GM23338 (cell line): Measurements from ENCODE around the gene TRMT44. TPM values are rescaled to one million over a fixed set of nuclear protein-coding genes. Genes with fewer than 3 reads are reported as not detected.
"Not testable (repeated sequence)": the region's sequence is repeated elsewhere in the genome, so short reads cannot be mapped to it uniquely, and the experiment has no call there.

Source experiments
- ATAC-seq: fragments of 200-7000 bp; cut with Tn5 transposase; 3 replicates; pipeline ENCODE4 v1.9.1; 2020
- DNase-seq: peaks from one replicate; pipeline ENCODE4 v3.0.0-alpha.2; 2015; ENCODE audit warnings: low spot score
- H2AFZ ChIP-seq: fragments of 200-600 bp; sonication (generic); 2 replicates; pipeline ENCODE4 v1.8.0; 2016; ENCODE audit warnings: antibody characterized with exemption, mild to moderate bottlenecking, moderate library complexity
- H3F3A ChIP-seq: fragments of 200-600 bp; sonication (generic); replicated peaks from 2 replicates; pipeline ENCODE4 v1.8.0; 2017; ENCODE audit warnings: antibody characterized with exemption, mixed run types, low read depth
- H3K27ac ChIP-seq: fragments of 200-600 bp; sonication (generic); 2 replicates; pipeline ENCODE4 v1.6.1; 2016; ENCODE audit warnings: low read depth
- H3K27me3 ChIP-seq: fragments of 200-600 bp; sonication (generic); 2 replicates; pipeline ENCODE4 v1.8.0; 2016; ENCODE audit warnings: mild to moderate bottlenecking, mixed run types, moderate library complexity; ENCODE audit not compliant: insufficient read depth
- H3K36me3 ChIP-seq: fragments of 200-600 bp; sonication (generic); 2 replicates; pipeline ENCODE4 v1.8.0; 2016; ENCODE audit warnings: mild to moderate bottlenecking; ENCODE audit not compliant: insufficient read depth
- H3K4me1 ChIP-seq: fragments of 200-600 bp; sonication (generic); 2 replicates; pipeline ENCODE4 v1.8.0; 2016; ENCODE audit warnings: mild to moderate bottlenecking, moderate library complexity; ENCODE audit not compliant: insufficient read depth
- H3K4me2 ChIP-seq: fragments of 200-600 bp; sonication (generic); 2 replicates; pipeline ENCODE4 v1.7.1; 2017; ENCODE audit warnings: mixed run types
- H3K4me3 ChIP-seq: fragments of 200-600 bp; sonication (generic); 2 replicates; pipeline ENCODE4 v1.6.1; 2016; ENCODE audit warnings: mixed run types
- H3K79me2 ChIP-seq: fragments of 200-600 bp; sonication (generic); replicated peaks from 2 replicates; pipeline ENCODE4 v1.8.0; 2017; ENCODE audit warnings: mild to moderate bottlenecking; ENCODE audit not compliant: insufficient read depth
- H3K9me2 ChIP-seq: fragments of 200-600 bp; sonication (generic); 2 replicates; pipeline ENCODE4 v1.8.0; 2017; ENCODE audit not compliant: insufficient read depth
- H4K20me1 ChIP-seq: fragments of 200-600 bp; sonication (generic); replicated peaks from 2 replicates; pipeline ENCODE4 v1.8.0; 2017; ENCODE audit warnings: mild to moderate bottlenecking; ENCODE audit not compliant: insufficient read depth
- H3K27ac Mint-ChIP-seq: 2 replicates; pipeline ENCODE4 v1.8.0; 2020; ENCODE audit warnings: inconsistent platforms, mild to moderate bottlenecking, moderate library complexity, mixed read lengths
- H3K27me3 Mint-ChIP-seq: 3 replicates; pipeline ENCODE4 v1.8.0; 2022; ENCODE audit warnings: low read depth, mild to moderate bottlenecking, moderate library complexity, mixed read lengths, inconsistent platforms; ENCODE audit not compliant: insufficient read depth, poor library complexity
- H3K36me3 Mint-ChIP-seq: 3 replicates; pipeline ENCODE4 v1.8.0; 2021; ENCODE audit warnings: low read depth, mild to moderate bottlenecking, inconsistent platforms, moderate library complexity, mixed read lengths
- H3K4me1 Mint-ChIP-seq: 3 replicates; pipeline ENCODE4 v1.8.0; 2020; ENCODE audit warnings: mild to moderate bottlenecking, inconsistent platforms, mixed read lengths
- H3K4me3 Mint-ChIP-seq: 3 replicates; pipeline ENCODE4 v1.8.0; 2021; ENCODE audit warnings: moderate library complexity, mild to moderate bottlenecking, inconsistent platforms, mixed read lengths
- H3K9me3 Mint-ChIP-seq: 3 replicates; pipeline ENCODE4 v1.8.0; 2020; ENCODE audit warnings: moderate library complexity, mild to moderate bottlenecking, inconsistent platforms, mixed read lengths
- CREB1 ChIP-seq: fragments of 250-450 bp; sonication (Bioruptor Pico); IDR thresholded peaks from 2 replicates; pipeline ENCODE4 v1.5.0; 2020; ENCODE audit warnings: low read depth, mild to moderate bottlenecking, moderate library complexity
- EZH2 ChIP-seq: fragments of 200-600 bp; sonication (generic); IDR thresholded peaks from one replicate; pipeline ENCODE4 v1.8.0; 2017; ENCODE audit warnings: antibody characterized with exemption, mild to moderate bottlenecking, low read depth; ENCODE audit not compliant: unreplicated experiment
- EZH2phosphoT487 ChIP-seq: fragments of 200-600 bp; sonication (generic); IDR thresholded peaks from one replicate; pipeline ENCODE4 v1.8.1; 2018; ENCODE audit warnings: antibody characterized with exemption; ENCODE audit not compliant: unreplicated experiment
- NANOG ChIP-seq: IDR thresholded peaks from 2 replicates; pipeline ENCODE4 v1.6.1; 2016; ENCODE audit warnings: antibody characterized with exemption, borderline replicate concordance
- STAT1 ChIP-seq: IDR thresholded peaks from one replicate; pipeline ENCODE4 v1.6.1; 2016; ENCODE audit warnings: antibody characterized with exemption; ENCODE audit not compliant: unreplicated experiment
- ZNF114 ChIP-seq: fragments of 250-450 bp; sonication (Bioruptor Pico); IDR thresholded peaks from 2 replicates; pipeline ENCODE4 v1.5.0; 2020; ENCODE audit warnings: mild to moderate bottlenecking, moderate library complexity
- ZNF331 ChIP-seq: fragments of 250-450 bp; sonication (Bioruptor Pico); IDR thresholded peaks from 2 replicates; pipeline ENCODE4 v1.5.0; 2020; ENCODE audit warnings: low read depth, mild to moderate bottlenecking, moderate library complexity
- polyA plus RNA-seq: library from polyadenylated mRNA; unstranded; fragments of >200 nt; fragmentation: Nextera tagmentation; extraction: Ambion mirVana; gene quantifications from 2 replicates; pipeline ENCODE4 v1.2.1, GENCODE V29; 2016
- total RNA-seq: library from RNA; depleted of rRNA; stranded (reverse); fragments of >200 nt; shearing (Covaris generic); gene quantifications from 2 replicates; pipeline ENCODE4 v1.2.3, GENCODE V29; 2014
- TF ChIP-seq, protein P1 (sequence below): fragments of 250-450 bp; sonication (Bioruptor Pico); IDR thresholded peaks from 2 replicates; pipeline ENCODE4 v1.5.0; 2020; ENCODE audit warnings: mild to moderate bottlenecking, moderate library complexity
- TF ChIP-seq, protein P2 (sequence below), 2 experiments: fragments of 200-600 bp in 1 of 2; sonication (generic) in 1 of 2; conservative IDR thresholded peaks; 2 replicates each; pipeline versions ENCODE4 v1.5.1 to v1.6.1; 2016 to 2017; ENCODE audit warnings: antibody characterized with exemption in 2 of 2, low read depth in 2 of 2, mild to moderate bottlenecking in 2 of 2, moderate library complexity in 1 of 2
- TF ChIP-seq, protein P3 (sequence below): IDR thresholded peaks from one replicate; pipeline ENCODE4 v1.6.1; 2018; ENCODE audit warnings: antibody characterized with exemption; ENCODE audit not compliant: unreplicated experiment

The TRMT44 gene
- total and polyA plus RNA-seq, 2 experiments from 2014 or later, result 10.3 to 49.8 TPM

DNA sequence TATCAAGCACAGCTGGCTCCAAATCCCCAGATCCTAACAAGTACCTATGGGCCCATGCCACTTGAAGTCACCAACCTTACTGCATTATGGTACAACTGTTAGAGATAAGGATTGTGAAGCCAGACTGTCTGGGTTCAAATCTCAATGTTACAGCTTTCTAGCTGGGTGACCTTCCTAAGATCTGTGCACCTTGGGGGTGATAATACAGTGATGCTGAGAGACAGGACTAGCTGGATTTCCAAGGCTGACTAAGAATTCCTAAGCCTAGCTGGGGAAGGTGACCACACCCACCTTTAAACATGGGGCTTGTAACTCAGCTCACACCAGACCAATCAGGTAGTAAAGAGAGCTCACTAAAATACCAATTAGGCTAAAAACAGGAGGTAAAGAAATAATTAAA, 20.4 kb upstream of the TRMT44 start:
- not testable (repeated sequence) for H3K9me2 ChIP-seq, H3K9me3 Mint-ChIP-seq, H2AFZ ChIP-seq, ATAC-seq, DNase-seq, H3K4me2 ChIP-seq, H4K20me1 ChIP-seq, H3K27ac Mint-ChIP-seq, H3K27ac ChIP-seq, H3F3A ChIP-seq, H3K27me3 ChIP-seq, H3K4me3 Mint-ChIP-seq, H3K79me2 ChIP-seq, H3K27me3 Mint-ChIP-seq, H3K4me1 Mint-ChIP-seq, H3K4me3 ChIP-seq, H3K36me3 ChIP-seq, H3K4me1 ChIP-seq, H3K36me3 Mint-ChIP-seq

DNA sequence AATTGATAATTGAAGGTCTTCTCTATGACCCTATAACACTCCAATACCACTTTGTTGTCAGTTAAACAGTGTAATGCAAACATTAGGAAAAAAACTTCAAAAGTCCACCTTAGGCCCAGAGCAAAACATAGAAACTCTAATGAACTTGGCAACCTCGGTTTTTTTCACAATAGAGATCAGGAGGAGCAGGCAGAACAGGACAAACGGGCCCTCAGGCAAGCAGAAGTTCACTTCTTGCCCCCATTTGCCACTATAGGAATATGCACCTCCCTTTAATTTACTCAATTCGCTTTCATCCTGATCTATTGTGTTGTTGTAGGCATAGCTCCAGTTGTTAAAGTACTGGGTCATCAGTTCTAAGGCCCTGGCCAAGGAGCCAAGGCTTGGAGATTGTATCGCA, 18.2 kb upstream of the TRMT44 start:
- no peaks in the 10 kb centered on the region for H3K4me1 ChIP-seq
- DNase-seq (no peak), ATAC-seq (no peak)
- no peak overlapping the region for H3K27ac ChIP-seq
- H3K27me3 Mint-ChIP-seq, result peaks cover 2% of the 10 kb centered on the region
- H3K36me3 Mint-ChIP-seq, result no peaks in the 10 kb centered on the region
- no peaks in the 10 kb centered on the region for H3F3A ChIP-seq
- H3K4me1 Mint-ChIP-seq, result peaks cover 1% of the 10 kb centered on the region; the same call in 2 of the 3 replicates
- 0 out of 2 replicates have a peak, but pooled peaks cover 4% of the 10 kb centered on the region for H3K79me2 ChIP-seq
- TF ChIP-seq, protein P1, sequence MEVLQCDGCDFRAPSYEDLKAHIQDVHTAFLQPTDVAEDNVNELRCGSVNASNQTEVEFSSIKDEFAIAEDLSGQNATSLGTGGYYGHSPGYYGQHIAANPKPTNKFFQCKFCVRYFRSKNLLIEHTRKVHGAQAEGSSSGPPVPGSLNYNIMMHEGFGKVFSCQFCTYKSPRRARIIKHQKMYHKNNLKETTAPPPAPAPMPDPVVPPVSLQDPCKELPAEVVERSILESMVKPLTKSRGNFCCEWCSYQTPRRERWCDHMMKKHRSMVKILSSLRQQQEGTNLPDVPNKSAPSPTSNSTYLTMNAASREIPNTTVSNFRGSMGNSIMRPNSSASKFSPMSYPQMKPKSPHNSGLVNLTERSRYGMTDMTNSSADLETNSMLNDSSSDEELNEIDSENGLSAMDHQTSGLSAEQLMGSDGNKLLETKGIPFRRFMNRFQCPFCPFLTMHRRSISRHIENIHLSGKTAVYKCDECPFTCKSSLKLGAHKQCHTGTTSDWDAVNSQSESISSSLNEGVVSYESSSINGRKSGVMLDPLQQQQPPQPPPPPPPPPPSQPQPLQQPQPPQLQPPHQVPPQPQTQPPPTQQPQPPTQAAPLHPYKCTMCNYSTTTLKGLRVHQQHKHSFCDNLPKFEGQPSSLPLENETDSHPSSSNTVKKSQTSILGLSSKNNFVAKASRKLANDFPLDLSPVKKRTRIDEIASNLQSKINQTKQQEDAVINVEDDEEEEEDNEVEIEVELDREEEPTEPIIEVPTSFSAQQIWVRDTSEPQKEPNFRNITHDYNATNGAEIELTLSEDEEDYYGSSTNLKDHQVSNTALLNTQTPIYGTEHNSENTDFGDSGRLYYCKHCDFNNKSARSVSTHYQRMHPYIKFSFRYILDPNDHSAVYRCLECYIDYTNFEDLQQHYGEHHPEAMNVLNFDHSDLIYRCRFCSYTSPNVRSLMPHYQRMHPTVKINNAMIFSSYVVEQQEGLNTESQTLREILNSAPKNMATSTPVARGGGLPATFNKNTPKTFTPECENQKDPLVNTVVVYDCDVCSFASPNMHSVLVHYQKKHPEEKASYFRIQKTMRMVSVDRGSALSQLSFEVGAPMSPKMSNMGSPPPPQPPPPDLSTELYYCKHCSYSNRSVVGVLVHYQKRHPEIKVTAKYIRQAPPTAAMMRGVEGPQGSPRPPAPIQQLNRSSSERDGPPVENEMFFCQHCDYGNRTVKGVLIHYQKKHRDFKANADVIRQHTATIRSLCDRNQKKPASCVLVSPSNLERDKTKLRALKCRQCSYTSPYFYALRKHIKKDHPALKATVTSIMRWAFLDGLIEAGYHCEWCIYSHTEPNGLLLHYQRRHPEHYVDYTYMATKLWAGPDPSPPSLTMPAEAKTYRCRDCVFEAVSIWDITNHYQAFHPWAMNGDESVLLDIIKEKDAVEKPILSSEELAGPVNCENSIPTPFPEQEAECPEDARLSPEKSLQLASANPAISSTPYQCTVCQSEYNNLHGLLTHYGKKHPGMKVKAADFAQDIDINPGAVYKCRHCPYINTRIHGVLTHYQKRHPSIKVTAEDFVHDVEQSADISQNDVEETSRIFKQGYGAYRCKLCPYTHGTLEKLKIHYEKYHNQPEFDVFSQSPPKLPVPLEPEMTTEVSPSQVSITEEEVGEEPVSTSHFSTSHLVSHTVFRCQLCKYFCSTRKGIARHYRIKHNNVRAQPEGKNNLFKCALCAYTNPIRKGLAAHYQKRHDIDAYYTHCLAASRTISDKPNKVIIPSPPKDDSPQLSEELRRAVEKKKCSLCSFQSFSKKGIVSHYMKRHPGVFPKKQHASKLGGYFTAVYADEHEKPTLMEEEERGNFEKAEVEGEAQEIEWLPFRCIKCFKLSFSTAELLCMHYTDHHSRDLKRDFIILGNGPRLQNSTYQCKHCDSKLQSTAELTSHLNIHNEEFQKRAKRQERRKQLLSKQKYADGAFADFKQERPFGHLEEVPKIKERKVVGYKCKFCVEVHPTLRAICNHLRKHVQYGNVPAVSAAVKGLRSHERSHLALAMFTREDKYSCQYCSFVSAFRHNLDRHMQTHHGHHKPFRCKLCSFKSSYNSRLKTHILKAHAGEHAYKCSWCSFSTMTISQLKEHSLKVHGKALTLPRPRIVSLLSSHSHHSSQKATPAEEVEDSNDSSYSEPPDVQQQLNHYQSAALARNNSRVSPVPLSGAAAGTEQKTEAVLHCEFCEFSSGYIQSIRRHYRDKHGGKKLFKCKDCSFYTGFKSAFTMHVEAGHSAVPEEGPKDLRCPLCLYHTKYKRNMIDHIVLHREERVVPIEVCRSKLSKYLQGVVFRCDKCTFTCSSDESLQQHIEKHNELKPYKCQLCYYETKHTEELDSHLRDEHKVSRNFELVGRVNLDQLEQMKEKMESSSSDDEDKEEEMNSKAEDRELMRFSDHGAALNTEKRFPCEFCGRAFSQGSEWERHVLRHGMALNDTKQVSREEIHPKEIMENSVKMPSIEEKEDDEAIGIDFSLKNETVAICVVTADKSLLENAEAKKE (CRISPR knock-in tag), result no peak
- TF ChIP-seq ZNF114 (CRISPR knock-in tag) (no peak), EZH2phosphoT487 (no peak), CREB1 (CRISPR knock-in tag) (no peak), ZNF331 (CRISPR knock-in tag) (no peak), NANOG (no peak), STAT1 (no peak), EZH2 (no peak)
- TF ChIP-seq, protein P2, sequence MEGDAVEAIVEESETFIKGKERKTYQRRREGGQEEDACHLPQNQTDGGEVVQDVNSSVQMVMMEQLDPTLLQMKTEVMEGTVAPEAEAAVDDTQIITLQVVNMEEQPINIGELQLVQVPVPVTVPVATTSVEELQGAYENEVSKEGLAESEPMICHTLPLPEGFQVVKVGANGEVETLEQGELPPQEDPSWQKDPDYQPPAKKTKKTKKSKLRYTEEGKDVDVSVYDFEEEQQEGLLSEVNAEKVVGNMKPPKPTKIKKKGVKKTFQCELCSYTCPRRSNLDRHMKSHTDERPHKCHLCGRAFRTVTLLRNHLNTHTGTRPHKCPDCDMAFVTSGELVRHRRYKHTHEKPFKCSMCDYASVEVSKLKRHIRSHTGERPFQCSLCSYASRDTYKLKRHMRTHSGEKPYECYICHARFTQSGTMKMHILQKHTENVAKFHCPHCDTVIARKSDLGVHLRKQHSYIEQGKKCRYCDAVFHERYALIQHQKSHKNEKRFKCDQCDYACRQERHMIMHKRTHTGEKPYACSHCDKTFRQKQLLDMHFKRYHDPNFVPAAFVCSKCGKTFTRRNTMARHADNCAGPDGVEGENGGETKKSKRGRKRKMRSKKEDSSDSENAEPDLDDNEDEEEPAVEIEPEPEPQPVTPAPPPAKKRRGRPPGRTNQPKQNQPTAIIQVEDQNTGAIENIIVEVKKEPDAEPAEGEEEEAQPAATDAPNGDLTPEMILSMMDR (conservative IDR thresholded peaks at IDR 0.05; ENCODE audit: low read depth in 2 of 2), result no peak
- TF ChIP-seq, protein P3, sequence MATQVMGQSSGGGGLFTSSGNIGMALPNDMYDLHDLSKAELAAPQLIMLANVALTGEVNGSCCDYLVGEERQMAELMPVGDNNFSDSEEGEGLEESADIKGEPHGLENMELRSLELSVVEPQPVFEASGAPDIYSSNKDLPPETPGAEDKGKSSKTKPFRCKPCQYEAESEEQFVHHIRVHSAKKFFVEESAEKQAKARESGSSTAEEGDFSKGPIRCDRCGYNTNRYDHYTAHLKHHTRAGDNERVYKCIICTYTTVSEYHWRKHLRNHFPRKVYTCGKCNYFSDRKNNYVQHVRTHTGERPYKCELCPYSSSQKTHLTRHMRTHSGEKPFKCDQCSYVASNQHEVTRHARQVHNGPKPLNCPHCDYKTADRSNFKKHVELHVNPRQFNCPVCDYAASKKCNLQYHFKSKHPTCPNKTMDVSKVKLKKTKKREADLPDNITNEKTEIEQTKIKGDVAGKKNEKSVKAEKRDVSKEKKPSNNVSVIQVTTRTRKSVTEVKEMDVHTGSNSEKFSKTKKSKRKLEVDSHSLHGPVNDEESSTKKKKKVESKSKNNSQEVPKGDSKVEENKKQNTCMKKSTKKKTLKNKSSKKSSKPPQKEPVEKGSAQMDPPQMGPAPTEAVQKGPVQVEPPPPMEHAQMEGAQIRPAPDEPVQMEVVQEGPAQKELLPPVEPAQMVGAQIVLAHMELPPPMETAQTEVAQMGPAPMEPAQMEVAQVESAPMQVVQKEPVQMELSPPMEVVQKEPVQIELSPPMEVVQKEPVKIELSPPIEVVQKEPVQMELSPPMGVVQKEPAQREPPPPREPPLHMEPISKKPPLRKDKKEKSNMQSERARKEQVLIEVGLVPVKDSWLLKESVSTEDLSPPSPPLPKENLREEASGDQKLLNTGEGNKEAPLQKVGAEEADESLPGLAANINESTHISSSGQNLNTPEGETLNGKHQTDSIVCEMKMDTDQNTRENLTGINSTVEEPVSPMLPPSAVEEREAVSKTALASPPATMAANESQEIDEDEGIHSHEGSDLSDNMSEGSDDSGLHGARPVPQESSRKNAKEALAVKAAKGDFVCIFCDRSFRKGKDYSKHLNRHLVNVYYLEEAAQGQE, result no peak
- no peak overlapping the region for H2AFZ ChIP-seq
- no peaks in the 10 kb centered on the region for H3K27me3 ChIP-seq
- H4K20me1 ChIP-seq, result no peaks in the 10 kb centered on the region
- H3K9me3 Mint-ChIP-seq, result no peaks in the 10 kb centered on the region
- H3K4me2 ChIP-seq, result no peak overlapping the region
- H3K9me2 ChIP-seq, result 0 out of 2 replicates have a peak, but pooled peaks cover 3% of the 10 kb centered on the region
- no peaks in the 10 kb centered on the region for H3K36me3 ChIP-seq
- H3K4me3 Mint-ChIP-seq, result no peak overlapping the region
- H3K27ac Mint-ChIP-seq, result no peak overlapping the region
- H3K4me3 ChIP-seq, result no peak overlapping the region
